ENCODE results near the gene RASAL1. TPM values are rescaled to one million over a fixed set of nuclear protein-coding genes. Genes with fewer than 3 reads are reported as not detected.

Gene RASAL1
- total RNA-seq, 4 donors from 2014 or later = 1.7 TPM; not detected in 3

DNA sequence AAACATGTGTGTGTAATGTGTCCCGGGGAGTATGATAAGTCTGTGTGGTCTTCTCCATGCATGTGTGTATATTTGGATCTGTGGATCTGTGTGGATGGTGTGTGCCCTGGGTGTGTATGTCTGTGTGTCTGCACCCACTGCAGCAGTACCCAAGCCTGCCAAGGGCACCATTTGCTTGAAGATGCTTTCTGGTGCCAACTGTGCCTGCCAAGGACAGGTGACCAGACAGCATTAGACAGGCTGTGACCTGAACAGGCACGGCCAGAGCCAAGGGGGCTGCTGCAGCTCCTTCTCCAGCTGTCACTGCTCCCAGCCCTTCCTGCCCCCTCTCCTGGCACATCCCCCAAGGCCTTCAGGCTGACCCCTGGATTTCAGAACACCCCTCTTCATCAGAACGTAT lies 44.1 kb downstream of the RASAL1 start:
- Histone ChIP-seq H3K4me1 (peaks cover 0 to 7% (median 0%) of the 10 kb centered on the region in 3 donors), H3K36me3 (no peaks in the 10 kb centered on the region), H3K4me3 (no peak overlapping the region), H3K9me3 (no peaks in the 10 kb centered on the region), H3K27me3 (peaks cover 82% of the 10 kb centered on the region), H3K27ac (no peak overlapping the region)
- no peak for TF ChIP-seq POLR2A (IDR thresholded peaks at IDR 0.05)
- TF ChIP-seq POLR2AphosphoS5 (IDR thresholded peaks at IDR 0.05) = no peak
- no peak for TF ChIP-seq EP300 (IDR thresholded peaks at IDR 0.05)
- TF ChIP-seq, protein P1, sequence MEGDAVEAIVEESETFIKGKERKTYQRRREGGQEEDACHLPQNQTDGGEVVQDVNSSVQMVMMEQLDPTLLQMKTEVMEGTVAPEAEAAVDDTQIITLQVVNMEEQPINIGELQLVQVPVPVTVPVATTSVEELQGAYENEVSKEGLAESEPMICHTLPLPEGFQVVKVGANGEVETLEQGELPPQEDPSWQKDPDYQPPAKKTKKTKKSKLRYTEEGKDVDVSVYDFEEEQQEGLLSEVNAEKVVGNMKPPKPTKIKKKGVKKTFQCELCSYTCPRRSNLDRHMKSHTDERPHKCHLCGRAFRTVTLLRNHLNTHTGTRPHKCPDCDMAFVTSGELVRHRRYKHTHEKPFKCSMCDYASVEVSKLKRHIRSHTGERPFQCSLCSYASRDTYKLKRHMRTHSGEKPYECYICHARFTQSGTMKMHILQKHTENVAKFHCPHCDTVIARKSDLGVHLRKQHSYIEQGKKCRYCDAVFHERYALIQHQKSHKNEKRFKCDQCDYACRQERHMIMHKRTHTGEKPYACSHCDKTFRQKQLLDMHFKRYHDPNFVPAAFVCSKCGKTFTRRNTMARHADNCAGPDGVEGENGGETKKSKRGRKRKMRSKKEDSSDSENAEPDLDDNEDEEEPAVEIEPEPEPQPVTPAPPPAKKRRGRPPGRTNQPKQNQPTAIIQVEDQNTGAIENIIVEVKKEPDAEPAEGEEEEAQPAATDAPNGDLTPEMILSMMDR (IDR thresholded peaks at IDR 0.05) = no peak
- no peak for ATAC-seq
- WGBS, 2 donors (ENCODE audit: low coverage in 1 of 2) = 22% methylated on average over 1 of the region's 3 CpGs; no CpG with 5 or more reads in 1 of the 2 donors

DNA sequence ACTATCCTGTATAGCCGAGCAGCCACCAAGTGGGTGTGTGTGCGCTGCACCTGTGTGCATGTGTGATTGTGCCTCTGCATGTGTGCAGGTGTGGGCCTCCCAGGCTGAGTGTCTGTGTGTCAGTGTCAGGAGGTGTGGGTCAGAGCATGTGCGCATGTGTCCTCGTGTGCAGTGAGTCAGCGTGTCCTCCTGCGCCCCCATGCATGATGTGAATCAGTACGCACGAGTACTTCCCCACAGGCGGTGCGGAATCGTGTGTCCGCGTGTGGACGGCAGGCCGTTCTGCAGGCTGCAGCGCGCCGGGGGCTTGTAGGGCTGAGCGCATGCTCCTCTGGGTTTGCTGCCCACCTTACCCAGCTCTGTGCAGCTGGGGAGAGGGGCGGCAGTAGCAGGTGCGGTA lies 44.8 kb downstream of the RASAL1 start:
- Histone ChIP-seq H3K9me3 (no peaks in the 10 kb centered on the region), H3K4me1 (peaks cover 0 to 7% (median 0%) of the 10 kb centered on the region in 3 donors), H3K27me3 (peaks cover 90% of the 10 kb centered on the region), H3K4me3 (no peak overlapping the region), H3K36me3 (no peaks in the 10 kb centered on the region), H3K27ac (no peak overlapping the region)
- TF ChIP-seq, protein P1 (IDR thresholded peaks at IDR 0.05) = no peak
- TF ChIP-seq POLR2AphosphoS5 (IDR thresholded peaks at IDR 0.05) (no peak), EP300 (IDR thresholded peaks at IDR 0.05) (no peak), POLR2A (IDR thresholded peaks at IDR 0.05) (no peak)
- WGBS, 2 donors (ENCODE audit: low coverage in 1 of 2) = 64% methylated on average over 8 to 11 of the region's 21 CpGs
- ATAC-seq = no peak

DNA sequence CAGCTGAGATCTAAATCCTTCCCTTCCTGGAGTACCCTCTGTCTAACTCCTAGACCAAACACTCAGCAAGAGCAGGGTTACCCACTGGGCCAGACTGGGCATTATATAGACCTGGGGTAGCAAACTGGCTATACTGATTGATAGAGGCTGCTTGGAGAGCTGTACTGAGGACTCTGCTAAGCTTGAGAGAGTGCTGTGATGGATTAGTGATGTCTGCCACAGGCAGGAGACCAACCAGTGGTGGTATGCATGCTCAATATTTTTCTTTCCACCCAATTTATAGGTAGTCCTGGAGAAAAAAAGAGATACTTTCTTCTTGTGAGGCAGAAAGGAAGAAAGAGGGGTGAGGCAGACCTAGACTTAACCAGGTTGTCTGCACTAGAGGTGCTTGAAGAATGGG lies 45.7 kb downstream of the RASAL1 start:
- no peak overlapping the region for H3K27ac ChIP-seq
- H3K9me3 ChIP-seq = no peaks in the 10 kb centered on the region
- H3K27me3 ChIP-seq = peaks cover 91% of the 10 kb centered on the region
- ATAC-seq = no peak
- peaks cover 0 to 7% (median 0%) of the 10 kb centered on the region in 3 donors for H3K4me1 ChIP-seq
- no peaks in the 10 kb centered on the region for H3K36me3 ChIP-seq
- H3K4me3 ChIP-seq = no peak overlapping the region
- TF ChIP-seq POLR2A (IDR thresholded peaks at IDR 0.05) = no peak
- TF ChIP-seq POLR2AphosphoS5 (IDR thresholded peaks at IDR 0.05) = no peak
- TF ChIP-seq EP300 (IDR thresholded peaks at IDR 0.05) = no peak
- TF ChIP-seq, protein P1 (IDR thresholded peaks at IDR 0.05) = no peak

DNA sequence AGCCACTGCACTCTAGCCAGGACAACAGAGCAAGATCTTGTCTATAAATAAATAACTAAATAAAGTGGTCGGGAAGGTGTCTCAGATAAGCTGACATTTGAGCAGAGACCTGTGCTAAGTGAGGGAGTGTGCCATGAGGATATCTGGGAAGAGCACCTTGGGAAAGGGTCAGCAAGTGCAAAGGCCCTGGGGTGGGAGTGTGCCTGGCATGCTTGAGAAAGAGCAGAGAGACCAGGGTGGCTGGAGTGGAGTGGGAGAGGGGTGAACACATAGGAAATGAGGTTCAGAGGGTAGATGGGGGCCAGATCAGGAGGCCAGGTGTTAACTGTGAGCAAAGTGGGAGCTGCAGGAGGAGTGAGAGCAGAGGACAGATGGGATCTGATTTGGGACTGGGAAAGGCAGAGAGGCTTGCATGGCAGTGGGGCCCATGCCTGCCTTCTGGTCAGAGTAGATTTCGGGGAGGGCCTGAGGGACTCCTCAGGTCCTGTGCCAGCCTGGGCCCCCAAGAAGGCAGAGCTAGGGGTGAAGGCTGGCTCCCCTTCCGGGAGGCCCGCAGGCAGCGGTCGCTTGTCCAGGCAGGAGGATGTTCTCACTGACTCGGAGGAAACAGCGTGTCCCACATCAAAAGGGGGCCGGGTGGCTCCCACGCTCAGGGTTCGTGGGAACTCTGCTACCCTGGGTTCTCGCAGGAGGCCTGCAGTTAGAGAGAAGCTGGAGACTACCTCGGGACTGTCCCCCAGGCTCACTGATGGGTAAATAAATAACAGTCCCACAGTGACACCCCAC lies 46.4 kb downstream of the RASAL1 start:
- peaks cover 0 to 7% (median 0%) of the 10 kb centered on the region in 3 donors for H3K4me1 ChIP-seq
- H3K9me3 ChIP-seq = no peaks in the 10 kb centered on the region
- H3K4me3 ChIP-seq = no peak overlapping the region
- WGBS, 2 donors (ENCODE audit: low coverage in 1 of 2) = 74 to 78% methylated on average over 1 to 8 of the region's 13 CpGs
- H3K36me3 ChIP-seq = no peaks in the 10 kb centered on the region
- no peak overlapping the region for H3K27ac ChIP-seq
- no peak for ATAC-seq
- H3K27me3 ChIP-seq = peaks cover 88% of the 10 kb centered on the region
- TF ChIP-seq POLR2A (IDR thresholded peaks at IDR 0.05) (no peak), EP300 (IDR thresholded peaks at IDR 0.05) (no peak), POLR2AphosphoS5 (IDR thresholded peaks at IDR 0.05) (no peak)
- TF ChIP-seq, protein P1 (IDR thresholded peaks at IDR 0.05) = no peak

DNA sequence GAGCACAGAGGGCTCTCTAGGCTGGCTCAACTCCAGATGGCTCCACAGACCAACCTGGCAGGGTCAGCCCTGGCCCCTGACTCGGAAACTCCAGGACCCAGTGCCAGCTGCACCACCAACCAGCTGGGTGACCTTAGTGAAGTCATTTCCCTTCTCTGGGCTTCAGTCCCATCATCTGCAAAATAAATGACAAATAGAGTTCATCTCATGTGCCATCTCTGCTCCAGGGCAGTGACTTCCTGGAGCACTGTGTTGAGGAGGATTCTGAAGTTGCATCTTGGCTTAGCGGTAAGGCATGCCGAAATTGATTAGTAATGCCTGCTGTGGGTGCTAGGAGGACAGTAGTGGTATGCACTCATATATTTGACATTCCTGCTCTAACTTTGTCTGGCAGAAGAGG lies 47.5 kb downstream of the RASAL1 start:
- WGBS, 2 donors (ENCODE audit: low coverage in 1 of 2) = 95% methylated on average over 2 of the region's 3 CpGs; no CpG with 5 or more reads in 1 of the 2 donors
- Histone ChIP-seq H3K4me3 (no peak overlapping the region), H3K27me3 (peaks cover 88% of the 10 kb centered on the region), H3K36me3 (no peaks in the 10 kb centered on the region), H3K27ac (no peak overlapping the region), H3K9me3 (no peaks in the 10 kb centered on the region), H3K4me1 (peaks cover 0 to 4% (median 0%) of the 10 kb centered on the region in 3 donors)
- no peak for ATAC-seq
- no peak for TF ChIP-seq POLR2AphosphoS5 (IDR thresholded peaks at IDR 0.05)
- TF ChIP-seq POLR2A (IDR thresholded peaks at IDR 0.05) = no peak
- TF ChIP-seq EP300 (IDR thresholded peaks at IDR 0.05) = no peak
- TF ChIP-seq, protein P1 (IDR thresholded peaks at IDR 0.05) = no peak
